Stimulated activated CD4-positive, alpha-beta T cell treated with anti-CD3 and anti-CD28 coated beads, TNF-alpha, amount 100 ng/mL, for 24 hours (primary cell): ENCODE data around the gene ZNF317.

Experiments
- DNase-seq, 3 experiments: peaks; one replicate each; pipeline ENCODE4 v3.0.0-alpha.2; 2020; ENCODE audit warnings: low read depth in 3 of 3

The ZNF317 gene

DNA sequence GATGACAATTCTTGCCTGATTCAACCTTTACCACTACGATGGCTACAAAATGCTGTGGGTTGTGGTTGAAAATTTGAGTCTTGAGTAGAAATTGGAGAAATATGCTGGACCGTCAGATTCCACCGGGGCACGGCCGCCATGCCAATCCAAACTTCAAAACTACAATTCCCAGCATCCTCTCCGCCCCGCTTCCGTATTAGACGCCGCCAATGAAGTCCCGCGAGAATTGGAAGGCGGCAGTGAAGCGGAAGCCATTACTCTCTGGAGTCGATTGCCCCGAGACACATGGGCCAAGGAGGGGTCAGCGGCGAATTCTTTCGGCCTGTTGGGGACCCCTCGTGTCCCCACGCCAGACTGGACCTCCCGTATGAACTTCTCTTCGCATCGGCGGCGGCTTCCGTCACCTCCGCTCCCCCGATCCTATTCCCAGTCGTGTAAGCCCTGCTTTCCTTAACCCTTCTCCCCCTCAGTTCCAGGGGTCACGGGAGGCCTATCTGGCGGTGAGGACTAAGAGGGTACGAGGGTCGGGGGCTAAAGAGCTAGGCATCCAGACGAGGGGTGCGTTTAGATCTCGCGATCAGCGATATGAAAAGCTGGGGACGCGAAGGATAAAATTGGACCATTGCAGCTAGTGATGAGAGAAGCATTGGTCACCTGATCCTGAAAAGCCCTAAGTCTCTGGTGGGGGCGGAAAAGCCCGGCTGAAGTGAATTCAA, at the start of gene ZNF317:
Gene ZNF317, plus strand, starts transcription at position 239 of the 716 bp plus-strand sequence. CDS start 15,620 bp downstream, outside the sequence.
- peak; percentile 79 to 87 (median 87) for DNase-seq

DNA sequence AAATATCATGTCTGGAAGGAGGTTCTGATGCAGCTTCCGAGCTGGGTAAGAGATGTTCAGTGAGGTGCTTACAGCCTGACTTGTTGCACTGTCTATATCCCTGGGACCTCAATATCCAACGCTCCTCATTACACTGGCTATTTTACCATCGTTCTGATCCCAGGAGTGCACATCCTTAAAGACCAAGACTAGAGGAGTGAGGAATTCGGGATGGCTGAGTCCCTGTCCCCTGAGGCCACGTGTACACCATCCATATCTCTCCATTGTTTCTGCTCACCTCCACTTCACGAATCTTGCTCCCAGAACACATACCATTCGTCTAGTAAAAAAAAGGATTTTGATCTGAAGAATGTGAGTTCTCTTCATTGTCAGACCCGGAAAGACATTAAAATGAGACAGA, 32.8 kb upstream of the ZNF317 start, which contains the start of gene OR7G2:
Gene OR7G2, minus strand, starts transcription at position 101 of the 400 bp plus-strand sequence. CDS start 4,232 bp downstream, outside the sequence.
- no peak for DNase-seq

DNA sequence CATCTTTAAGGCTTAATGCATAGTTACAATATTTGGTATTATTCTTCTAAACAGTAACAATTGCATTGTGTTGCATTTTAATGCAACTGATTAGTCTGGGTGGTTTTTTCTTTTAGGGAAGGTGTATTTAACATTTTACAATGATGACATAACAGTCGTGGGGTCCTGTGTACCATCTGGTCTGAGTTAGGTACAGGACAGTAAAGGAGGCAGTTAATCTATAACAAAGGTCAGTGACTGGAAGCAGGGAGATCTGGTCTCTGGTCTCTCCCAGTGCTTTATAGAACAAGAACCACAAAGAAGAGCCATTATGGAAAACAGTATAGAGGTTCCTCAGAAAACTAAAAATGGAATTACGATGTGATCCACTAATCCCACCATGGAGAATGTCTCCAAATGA, 30.2 kb upstream of the ZNF317 start:
- no peak for DNase-seq

DNA sequence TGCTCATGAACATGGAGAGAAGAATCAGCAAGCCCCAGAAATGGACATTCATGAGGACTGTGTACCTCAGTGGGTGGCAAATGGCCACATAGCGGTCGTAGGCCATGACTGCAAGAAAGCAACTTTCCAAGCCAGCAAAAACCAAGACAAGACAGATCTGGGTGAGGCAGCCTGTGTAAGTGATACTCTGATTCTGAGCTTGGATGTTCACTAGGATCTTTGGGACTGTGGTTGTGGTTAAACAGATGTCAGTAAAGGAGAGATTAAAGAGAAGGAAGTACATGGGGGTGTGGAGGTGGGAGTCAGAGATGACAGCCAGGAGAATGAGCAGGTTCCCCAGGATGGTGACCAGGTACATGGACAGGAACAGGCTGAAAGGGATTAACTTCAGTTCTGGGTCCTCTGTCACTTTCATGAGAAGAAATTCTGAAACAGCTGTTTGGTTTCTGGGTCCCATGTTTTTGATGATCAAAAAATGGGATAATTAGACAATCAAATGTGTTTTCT, 24.8 kb upstream of the ZNF317 start, which contains the start of gene OR7G1:
Gene OR7G1, minus strand, starts transcription at position 457 of the 507 bp plus-strand sequence. Its CDS starts 0 bp downstream, at position 457.
- DNase-seq: no peak

DNA sequence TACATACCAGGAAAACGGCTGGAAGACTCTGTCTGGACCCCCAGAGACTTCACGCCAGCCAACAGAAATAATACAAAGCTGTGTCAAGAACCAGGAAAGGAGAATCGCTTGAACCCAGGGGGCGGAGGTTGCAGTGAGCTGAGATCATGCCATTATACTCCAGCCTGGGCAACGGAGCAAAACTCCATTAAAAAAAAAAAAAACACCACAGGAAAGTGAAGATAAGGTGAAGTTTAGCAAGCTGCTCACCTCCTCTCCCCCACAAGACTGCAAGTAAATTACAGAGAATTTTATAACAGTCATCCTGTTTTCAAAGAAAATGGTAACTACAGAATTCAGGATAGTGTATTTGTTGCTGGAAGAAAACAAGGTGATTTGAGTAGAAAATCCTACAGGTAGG, 23.6 kb upstream of the ZNF317 start:
- no peak for DNase-seq

DNA sequence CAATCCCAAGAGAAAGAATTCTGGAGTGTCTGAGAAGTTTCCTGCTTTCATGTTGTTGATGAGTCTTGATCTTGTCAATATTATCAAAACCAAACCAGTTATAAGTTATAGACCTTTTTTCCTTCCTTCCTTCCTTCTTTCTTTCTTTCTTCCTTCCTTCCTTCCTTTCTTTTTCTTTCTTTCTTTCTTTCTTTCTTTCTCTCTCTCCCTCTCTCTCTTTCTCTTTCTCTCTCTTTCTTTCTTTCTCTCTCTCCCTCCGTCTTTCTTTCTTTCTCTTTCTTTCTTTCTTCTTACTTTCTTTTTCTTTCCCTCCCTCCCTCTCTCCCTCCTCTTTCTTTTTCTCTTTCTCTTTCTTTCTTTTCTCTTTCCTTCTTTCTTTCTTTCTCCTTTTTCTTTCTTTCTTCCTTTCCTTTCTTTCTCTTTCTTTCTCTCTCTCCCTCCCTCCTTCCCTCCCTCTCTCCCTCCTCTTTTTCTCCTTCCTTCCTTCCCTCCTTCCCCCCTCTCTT, 13.2 kb upstream of the ZNF317 start, which contains the start of gene OR7G3:
Gene OR7G3, minus strand, starts transcription at position 51 of the 506 bp plus-strand sequence. Its CDS starts 0 bp downstream, at position 51.
- no peak for DNase-seq

DNA sequence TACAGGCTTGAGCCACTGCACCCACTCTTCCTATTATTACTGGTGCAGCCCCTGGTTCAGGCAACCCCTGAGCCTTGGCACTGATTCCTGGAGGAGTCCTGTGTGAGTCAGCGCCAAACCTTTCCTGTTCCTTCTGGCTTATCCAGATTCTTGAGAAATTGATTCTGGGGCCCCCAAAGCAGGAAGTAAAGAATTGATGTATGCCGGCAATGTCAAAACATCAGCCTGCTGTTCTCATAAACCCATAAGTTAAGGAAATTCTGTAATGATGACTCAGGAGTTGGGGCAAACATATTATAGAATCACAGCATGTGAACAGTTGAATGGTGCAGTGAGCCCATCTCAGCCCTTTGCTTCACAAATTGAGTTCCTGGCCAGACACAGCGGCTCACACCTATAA, 12.0 kb upstream of the ZNF317 start:
- no peak for DNase-seq

DNA sequence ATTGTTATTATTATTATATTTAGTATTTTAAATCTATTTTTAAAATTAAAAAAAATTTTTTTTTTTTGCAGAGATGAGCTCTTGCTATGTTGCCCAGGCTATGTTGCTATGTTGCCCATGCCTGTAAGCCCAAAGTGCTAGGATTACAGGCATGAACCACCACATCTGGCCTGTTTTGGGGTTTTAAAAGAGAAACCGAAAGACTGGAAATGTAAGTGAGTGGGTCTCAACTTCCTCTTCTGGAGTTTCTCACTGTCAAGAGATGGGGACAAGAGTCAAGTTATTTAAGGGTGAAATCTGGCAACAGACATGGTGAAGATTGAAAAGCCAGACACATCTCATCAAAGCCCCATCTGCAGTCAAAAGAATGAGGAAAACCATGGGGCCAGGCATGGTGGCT, 9.2 kb upstream of the ZNF317 start:
- no peak for DNase-seq

DNA sequence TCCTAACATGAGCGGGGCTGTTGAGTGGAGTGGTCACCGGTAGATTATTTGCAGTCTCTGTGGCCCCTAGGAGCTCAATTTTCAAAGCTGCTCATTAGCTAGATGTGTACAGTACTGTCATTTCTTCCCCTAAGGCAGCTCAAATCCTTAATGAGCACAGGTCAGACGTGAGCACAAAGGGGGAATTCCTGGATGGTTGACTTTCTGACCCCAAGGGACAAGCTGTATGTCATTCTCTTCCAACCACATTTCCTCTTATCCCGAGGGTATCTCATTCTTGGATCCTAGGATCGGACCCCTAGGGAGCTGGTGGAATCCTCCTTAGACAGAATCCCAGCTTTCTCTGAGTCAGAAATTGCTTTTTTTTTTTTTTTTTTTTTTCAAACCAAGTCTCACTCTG, 7.8 kb upstream of the ZNF317 start:
- DNase-seq: no peak

DNA sequence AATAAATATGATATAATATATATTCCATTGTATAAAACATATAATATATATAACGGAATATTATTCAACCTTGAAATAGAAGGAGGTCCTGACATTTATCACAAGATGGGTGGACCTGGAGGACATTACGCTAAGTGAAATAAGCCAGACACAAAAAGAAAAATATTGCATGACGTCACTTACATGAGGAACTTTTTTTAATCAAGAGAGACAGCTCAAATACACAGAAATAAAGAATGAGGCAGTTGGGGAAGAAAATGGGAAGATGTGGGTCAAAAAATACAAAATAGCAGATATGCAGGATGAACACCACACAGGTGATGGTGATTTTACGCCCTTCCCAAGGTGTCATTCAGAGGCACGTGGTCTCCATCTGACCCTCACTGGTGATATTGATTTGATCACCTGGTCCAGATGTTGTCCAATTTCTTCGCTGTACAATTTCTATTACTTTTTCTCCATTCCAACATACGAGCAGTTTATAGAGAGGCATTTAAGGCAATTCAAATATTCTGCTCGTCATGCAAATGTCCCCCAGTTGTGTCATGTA, 513 bp upstream of the ZNF317 start:
- DNase-seq: no peak

DNA sequence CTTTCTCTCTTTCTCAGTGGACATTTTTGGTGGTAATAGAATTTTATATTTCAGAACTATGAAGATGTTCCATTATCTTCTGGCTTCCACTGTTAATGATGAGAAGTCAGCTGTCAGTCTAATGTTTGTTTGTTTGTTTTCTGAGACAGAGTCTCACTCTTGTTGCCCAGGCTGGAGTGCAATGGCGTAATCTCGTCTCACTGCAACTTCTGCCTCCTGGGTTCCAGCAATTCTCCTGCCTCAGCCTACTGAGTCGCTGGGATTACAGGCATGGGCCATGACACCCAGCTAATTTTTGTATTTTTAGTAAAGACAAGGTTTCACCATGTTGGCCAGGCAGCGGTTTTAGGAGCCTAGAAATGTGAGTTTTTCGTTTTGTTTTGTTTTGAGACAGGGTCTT, 4.7 kb downstream of the ZNF317 start:
- DNase-seq: no peak

DNA sequence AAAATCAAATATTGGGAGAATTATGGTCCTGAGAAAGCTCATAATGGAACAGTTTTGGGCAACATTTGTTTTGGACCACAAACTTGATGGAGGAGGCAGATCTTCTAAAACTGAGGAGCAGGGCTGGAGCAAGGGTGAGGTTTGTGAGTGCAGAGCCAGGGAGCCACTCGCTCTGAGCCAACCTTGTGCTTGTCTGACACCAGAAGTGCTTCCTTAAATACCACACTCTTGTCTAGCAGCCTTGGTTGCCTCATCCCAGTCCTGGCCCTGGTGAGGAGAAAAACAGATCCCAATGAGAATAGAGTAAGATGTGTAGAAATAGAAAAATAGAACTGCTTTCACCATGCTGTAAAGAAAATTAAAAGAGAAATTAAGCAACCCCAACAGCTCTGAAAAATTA, 6.7 kb downstream of the ZNF317 start:
- no peak for DNase-seq

DNA sequence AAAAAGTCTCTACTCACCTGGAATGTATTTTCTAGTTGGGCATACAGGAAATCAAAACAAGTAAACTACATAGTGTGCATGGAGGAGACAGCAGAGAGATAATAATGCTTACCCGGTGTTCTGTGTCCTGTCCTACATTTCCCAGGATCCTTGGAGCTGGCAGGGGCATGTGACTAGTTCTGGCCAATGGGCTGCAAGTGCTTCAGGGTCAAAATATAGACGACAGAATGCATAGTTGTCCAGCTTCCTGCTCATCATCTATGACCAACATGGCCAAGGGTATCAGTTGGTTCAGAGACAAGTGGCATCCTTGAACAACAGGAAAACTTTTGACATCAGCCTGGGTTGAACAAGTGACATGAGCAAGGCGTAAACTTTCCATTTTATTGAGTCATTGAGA, 8.5 kb downstream of the ZNF317 start:
- no peak for DNase-seq

DNA sequence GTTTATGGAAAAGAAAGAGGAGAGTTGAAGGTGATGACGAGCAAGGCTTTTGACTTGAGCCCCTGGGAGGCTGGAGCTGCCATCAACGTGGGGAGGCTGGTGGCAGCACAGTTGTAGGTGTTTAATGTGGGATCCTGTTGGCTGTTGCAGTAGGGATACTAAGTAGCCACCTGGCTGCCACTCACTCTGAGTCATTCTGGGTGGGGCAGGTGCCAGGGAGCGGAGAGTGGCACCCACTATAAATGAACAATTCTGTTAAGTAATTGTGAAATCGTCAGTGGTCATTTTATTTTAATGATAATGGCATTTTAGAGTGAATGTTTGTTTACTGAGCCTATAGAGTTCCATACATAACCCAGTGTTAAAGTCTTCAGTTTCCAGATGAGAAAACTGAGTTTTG, 9.8 kb downstream of the ZNF317 start:
- DNase-seq: no peak

DNA sequence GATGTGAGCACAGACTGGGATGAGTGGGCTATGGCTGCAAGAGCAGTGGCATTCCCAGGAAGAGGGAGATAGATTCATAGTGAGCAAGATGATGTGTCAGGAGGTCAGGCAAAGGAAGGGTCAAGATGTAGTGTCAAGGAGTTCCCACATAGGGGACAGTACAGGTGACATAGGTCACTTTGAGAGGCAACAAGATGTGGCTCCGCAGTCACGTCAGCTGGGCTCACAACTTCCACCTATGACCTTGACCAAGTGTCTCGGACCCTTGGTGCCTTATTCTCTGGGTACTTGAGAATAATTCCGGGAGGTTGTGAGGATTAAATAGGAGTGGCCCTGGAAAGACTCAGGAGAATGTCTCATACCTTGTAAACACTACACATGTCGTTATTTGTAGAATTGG, 10.5 kb downstream of the ZNF317 start:
- no peak for DNase-seq

DNA sequence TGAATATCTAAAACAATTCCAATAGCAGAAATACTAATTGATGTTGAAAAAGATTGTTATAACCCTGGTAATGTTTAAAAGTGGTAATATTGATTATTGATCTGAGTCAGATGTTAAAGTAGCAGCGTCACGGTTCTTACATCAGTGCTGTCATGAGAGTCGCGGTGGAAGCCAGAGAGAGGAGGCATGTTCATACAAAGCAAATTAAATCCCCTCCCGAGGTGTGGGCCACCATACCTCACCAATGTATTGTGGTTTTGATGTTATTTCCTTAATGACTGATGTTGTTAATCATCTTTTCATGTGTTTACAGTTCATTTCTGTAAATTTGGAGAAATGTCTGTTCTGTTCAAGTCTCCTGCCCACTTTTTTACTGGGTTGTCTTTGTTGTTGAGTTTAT, 11.2 kb downstream of the ZNF317 start:
- no peak for DNase-seq

DNA sequence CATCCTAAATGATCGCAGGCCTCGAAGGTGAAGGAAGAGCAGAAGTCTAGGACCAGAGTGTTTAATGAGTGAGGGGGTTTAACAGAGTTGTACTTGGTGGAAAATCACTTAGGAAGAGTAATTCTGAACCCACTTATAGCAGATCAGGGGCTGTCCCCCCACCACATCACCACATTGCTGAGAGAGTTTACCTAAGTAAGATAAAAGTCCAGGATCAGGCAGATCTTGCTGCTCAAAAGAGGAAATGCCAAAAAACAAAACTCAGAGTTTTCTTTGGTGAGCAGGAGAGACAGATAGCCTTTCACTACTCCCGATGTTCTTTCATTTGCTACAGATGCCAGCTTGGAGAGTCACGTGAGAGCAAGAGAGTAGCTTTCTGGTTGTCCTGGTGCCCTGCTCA, 15.4 kb downstream of the ZNF317 start:
- no peak for DNase-seq

DNA sequence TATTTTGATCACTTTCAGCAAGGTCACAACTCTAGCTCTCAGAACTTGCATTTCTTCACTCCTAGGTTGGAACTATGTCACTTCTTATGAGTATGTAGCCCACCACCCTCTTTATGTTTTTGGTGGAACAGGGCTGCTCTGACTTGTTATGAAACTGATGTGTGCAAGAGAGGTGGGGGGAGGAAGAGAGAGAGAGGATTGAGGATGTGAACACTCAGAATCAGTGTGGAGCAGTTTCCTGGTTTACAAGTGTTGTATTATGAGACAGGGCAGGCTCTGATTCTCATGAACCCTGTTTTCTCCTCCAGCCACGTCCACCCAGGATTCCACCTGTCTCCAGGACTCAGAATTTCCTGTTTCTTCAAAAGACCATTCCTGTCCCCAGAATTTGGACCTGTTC, 16.1 kb downstream of the ZNF317 start:
- no peak for DNase-seq

DNA sequence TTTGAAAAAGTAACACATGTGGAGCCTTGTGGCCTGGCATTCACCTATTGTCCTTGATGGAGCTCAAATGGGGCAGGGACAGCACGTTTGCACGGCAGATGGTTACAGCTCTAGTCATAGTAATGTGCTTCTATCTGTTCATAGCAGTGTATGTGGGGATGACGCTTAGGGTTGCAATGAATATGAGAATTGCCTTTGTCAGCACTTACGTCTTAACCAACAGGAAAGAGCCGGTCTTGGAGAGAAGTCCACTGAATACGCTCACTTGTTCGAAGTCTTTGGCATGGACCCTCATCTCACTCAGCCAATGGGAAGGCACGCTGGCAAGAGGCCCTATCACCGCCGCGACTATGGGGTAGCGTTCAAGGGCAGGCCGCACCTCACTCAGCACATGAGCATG, 19.7 kb downstream of the ZNF317 start:
- DNase-seq: no peak

DNA sequence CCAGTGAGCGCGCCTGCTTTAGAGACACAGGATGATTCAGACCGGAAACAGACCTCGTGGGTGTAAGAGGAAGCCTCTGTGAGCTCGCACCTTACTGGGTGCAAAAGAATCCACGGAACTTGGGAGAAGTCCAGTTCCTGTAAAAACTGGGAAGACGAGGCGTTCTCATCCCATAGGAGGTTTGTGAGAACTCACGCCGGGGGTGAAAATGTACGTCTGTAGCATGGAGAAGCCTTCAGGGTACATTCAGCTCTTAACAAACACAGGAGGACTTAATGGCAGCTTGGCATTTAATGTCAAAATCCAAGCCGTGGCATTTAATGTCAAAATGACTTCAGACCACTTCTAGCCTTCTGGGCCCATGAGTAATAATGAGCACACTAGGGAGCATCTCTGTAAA, 21.2 kb downstream of the ZNF317 start:
- no peak for DNase-seq

DNA sequence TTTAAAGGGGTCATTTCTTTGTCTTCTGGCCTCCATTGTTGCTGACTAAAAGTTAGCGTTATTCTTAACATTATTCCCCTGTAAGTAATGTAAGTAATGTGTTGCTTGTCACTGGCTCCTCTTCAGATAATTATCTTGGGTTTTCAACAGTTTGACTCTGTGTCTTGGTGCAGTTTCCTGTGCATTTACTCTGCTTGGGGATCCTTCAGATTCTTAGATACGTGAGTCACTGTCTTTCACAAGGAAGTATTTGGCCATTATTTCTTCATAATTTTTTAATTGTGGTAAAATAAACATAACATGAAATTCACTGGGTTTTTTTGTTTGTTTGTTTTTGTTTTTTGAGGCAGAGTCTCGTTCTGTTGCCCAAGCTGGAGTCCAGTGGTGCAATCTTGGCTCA, 25.1 kb downstream of the ZNF317 start:
- no peak for DNase-seq

DNA sequence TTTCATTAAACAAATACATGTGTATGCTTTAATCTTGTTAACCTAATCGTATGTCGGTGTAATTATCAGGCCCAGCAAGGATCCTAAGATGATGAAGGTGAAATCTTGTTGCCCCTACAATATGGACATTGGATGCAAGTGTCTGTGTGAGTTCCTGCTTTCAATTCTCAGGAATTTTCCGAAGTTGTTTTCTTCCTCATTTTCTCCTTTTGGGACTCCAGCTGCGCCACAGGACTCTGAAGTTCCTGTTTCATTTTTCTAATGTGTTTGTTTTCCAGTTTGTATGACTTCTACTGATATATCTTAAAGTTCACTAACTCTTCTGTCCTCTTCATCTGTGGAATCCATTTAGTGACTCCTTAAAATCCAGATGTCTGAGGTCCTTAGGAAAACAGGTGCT, 26.6 kb downstream of the ZNF317 start:
- no peak for DNase-seq

DNA sequence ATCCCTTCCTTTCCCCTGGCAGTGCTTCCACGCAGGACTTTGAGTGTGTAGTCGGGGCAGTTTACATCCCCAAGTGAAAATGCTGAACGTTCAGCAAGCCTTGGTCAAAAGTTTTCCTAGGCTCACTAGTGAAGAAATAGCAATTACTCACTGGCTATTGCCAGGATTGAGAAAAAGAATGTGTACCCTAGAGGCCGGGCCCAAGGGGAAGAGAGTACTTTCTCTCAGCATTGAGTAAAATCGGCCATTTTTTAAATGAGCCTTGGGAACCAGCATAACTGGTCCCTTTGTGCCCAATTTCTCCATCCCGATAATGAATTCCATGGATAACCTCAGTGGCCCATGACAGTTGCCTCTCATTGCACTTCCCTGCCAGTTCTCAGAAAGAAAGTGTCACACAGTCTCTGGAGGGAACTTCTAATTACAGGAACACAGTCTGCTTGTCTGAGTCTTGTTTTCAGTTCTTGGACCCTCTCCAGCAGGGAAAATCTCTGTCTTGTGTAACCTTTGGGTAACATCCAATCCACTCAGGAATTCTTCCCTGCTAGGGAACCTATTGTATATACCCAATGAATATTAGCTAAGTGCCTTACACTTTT, 31.3 kb downstream of the ZNF317 start:
- no peak for DNase-seq
